DOHH2 (cell line): Measurements from ENCODE around the gene MAG.
A peak's percentile ranks its signal among the peaks of the same experiment; 100 is the strongest.

ENCODE experiments used
- H3F3A ChIP-seq: fragments of 200-600 bp; sonication (generic), shearing (Covaris generic); 2 replicates; pipeline ENCODE4 v1.6.0; 2016; ENCODE audit warnings: antibody characterized with exemption, mild to moderate bottlenecking; ENCODE audit not compliant: control insufficient read depth, insufficient read depth
- H3K27ac ChIP-seq: fragments of 200-600 bp; sonication (generic); 2 replicates; pipeline ENCODE4 v1.5.1; 2014; ENCODE audit warnings: low read depth, mild to moderate bottlenecking, low read length, moderate library complexity
- H3K27me3 ChIP-seq: fragments of 200-600 bp; sonication (generic); 2 replicates; pipeline ENCODE4 v1.6.1; 2014; ENCODE audit warnings: mild to moderate bottlenecking, low read length, mixed read lengths; ENCODE audit not compliant: control insufficient read depth
- H3K36me3 ChIP-seq: fragments of 200-600 bp; sonication (generic); 2 replicates; pipeline ENCODE4 v1.6.1; 2014; ENCODE audit warnings: mild to moderate bottlenecking, low read length, moderate library complexity, mixed read lengths; ENCODE audit not compliant: control insufficient read depth
- H3K4me1 ChIP-seq: fragments of 200-600 bp; sonication (generic); 2 replicates; pipeline ENCODE4 v1.6.1; 2014; ENCODE audit warnings: mild to moderate bottlenecking, low read length, mixed read lengths; ENCODE audit not compliant: control insufficient read depth
- H3K4me2 ChIP-seq: fragments of 200-600 bp; sonication (generic); 2 replicates; pipeline ENCODE4 v1.6.0; 2014; ENCODE audit warnings: mild to moderate bottlenecking, low read length, moderate library complexity
- H3K4me3 ChIP-seq: fragments of 200-600 bp; sonication (generic); 2 replicates; pipeline ENCODE4 v1.5.1; 2014; ENCODE audit warnings: mild to moderate bottlenecking, low read length, mixed read lengths
- H3K79me2 ChIP-seq: fragments of 200-600 bp; sonication (generic); 2 replicates; pipeline ENCODE4 v1.6.1; 2014; ENCODE audit warnings: mild to moderate bottlenecking, low read length, mixed read lengths; ENCODE audit not compliant: control insufficient read depth
- H3K9me2 ChIP-seq: fragments of 200-600 bp; sonication (generic); replicated peaks from 2 replicates; pipeline ENCODE4 v1.6.1; 2014; ENCODE audit warnings: mild to moderate bottlenecking, low read length, mixed read lengths; ENCODE audit not compliant: control insufficient read depth
- H3K9me3 ChIP-seq: fragments of 200-600 bp; sonication (generic); 2 replicates; pipeline ENCODE4 v1.6.1; 2014; ENCODE audit warnings: antibody characterized with exemption, low read length, mixed read lengths; ENCODE audit not compliant: control insufficient read depth, insufficient read depth
- H4K20me1 ChIP-seq: fragments of 200-600 bp; sonication (generic); 2 replicates; pipeline ENCODE4 v1.6.0; 2014; ENCODE audit warnings: low read depth, mild to moderate bottlenecking, antibody characterized with exemption, low read length, moderate library complexity; ENCODE audit not compliant: control insufficient read depth, insufficient read depth
- CTCF ChIP-seq: fragments of 200-600 bp; sonication (generic); IDR thresholded peaks from one replicate; pipeline ENCODE4 v1.5.1; 2014; ENCODE audit warnings: antibody characterized with exemption, mild to moderate bottlenecking, low read depth, low read length; ENCODE audit not compliant: poor library complexity, severe bottlenecking
- EZH2phosphoT487 ChIP-seq: fragments of 200-600 bp; sonication (generic); IDR thresholded peaks from 2 replicates; pipeline ENCODE4 v1.6.1; 2017; ENCODE audit warnings: borderline replicate concordance, mild to moderate bottlenecking, antibody characterized with exemption, low read length, moderate library complexity, mixed read lengths

Gene MAG

GRCh38 chr19:35297922-35298321 lies 6.0 kb downstream of the MAG start:
- Histone ChIP-seq H3K4me2 (no peak overlapping the region), H3K27ac (peak overlapping the region; percentile 90), H3F3A (peaks cover 32% of the 10 kb centered on the region), H3K9me3 (no peaks in the 10 kb centered on the region), H4K20me1 (no peaks in the 10 kb centered on the region), H3K27me3 (no peaks in the 10 kb centered on the region), H3K79me2 (no peaks in the 10 kb centered on the region), H3K4me3 (no peak overlapping the region), H3K9me2 (no peaks in the 10 kb centered on the region), H3K4me1 (peaks cover 62% of the 10 kb centered on the region), H3K36me3 (no peaks in the 10 kb centered on the region)
- TF ChIP-seq CTCF = no peak
- no peak for TF ChIP-seq EZH2phosphoT487

GRCh38 chr19:35298561-35298972 lies 6.6 kb downstream of the MAG start:
- TF ChIP-seq EZH2phosphoT487 = no peak
- TF ChIP-seq CTCF = no peak
- H3K79me2 ChIP-seq = no peaks in the 10 kb centered on the region
- H3K4me2 ChIP-seq = no peak overlapping the region
- H3K27ac ChIP-seq = no peak overlapping the region
- H4K20me1 ChIP-seq = no peaks in the 10 kb centered on the region
- no peaks in the 10 kb centered on the region for H3K36me3 ChIP-seq
- H3K27me3 ChIP-seq = no peaks in the 10 kb centered on the region
- no peak overlapping the region for H3K4me3 ChIP-seq
- H3K9me2 ChIP-seq = no peaks in the 10 kb centered on the region
- H3K4me1 ChIP-seq = peaks cover 59% of the 10 kb centered on the region
- H3F3A ChIP-seq = peaks cover 32% of the 10 kb centered on the region
- H3K9me3 ChIP-seq = no peaks in the 10 kb centered on the region

GRCh38 chr19:35299523-35300338 lies 7.8 kb downstream of the MAG start:
- H3K9me3 ChIP-seq = no peaks in the 10 kb centered on the region
- no peaks in the 10 kb centered on the region for H3K36me3 ChIP-seq
- no peak for TF ChIP-seq EZH2phosphoT487
- no peak for TF ChIP-seq CTCF
- H3K27ac ChIP-seq = no peak overlapping the region
- H3K4me1 ChIP-seq = peaks cover 54% of the 10 kb centered on the region
- H3F3A ChIP-seq = peaks cover 27% of the 10 kb centered on the region
- H3K4me3 ChIP-seq = no peak overlapping the region
- H3K4me2 ChIP-seq = no peak overlapping the region
- H3K27me3 ChIP-seq = no peaks in the 10 kb centered on the region
- H3K9me2 ChIP-seq = no peaks in the 10 kb centered on the region
- H3K79me2 ChIP-seq = no peaks in the 10 kb centered on the region
- no peaks in the 10 kb centered on the region for H4K20me1 ChIP-seq
